COLO668 (cell line): Measurements from ENCODE around the gene ARHGAP10.
A peak's percentile ranks its signal among the peaks of the same experiment; 100 is the strongest.

Source experiments
- DNase-seq: peaks from one replicate; lab custom pipeline; 2025; ENCODE audit not compliant: unreplicated experiment; lab: John Stamatoyannopoulos, UW

ARHGAP10 gene

DNA sequence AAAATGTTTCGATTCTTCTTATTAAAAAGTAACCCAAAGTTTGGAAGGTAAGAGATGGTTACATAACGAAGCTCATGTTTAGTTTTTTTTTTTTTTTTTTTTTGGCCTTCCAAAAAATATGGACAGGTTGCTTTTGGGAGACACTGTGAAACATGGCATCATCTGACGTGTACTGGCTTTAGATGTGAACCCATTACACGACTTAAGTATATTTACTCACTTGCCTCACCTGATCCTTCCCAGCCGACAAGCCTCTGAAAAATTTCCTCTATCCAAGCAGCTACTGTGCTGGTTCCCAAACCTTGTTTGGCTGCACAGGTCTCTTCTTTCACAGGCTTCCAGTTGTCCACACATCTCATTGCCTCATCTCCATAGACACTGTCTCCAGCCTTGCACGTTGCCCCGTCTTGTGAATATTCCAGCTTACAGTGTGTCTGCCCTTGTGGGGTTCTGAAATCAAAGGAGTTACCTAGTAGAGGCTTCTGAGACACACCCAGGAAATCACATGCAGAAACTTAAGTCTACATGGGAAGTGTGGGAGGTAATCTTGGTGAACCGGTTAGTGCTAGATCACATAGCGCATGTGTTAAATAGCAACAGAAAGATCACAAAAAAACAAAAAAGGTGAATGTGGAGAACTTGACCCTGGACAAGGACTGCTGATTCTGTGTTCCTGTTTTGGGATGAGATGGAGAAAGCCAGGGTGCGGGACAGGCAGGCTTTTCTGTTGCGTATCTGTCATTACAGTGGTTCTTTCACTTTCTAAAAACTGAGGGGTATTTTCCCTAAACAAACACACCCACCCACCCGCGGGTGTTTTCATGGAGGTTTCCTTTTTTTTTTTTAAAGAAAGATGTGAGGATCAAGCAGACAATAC lies 328.6 kb downstream of the ARHGAP10 start:
- DNase-seq, result no peak

- peak; percentile 25 for DNase-seq
These were observed 329.2 kb downstream of the ARHGAP10 start for GRCh38 chr4:148061141-148061481.

- peak; percentile 81 for DNase-seq
These were observed 329.9 kb downstream of the ARHGAP10 start for GRCh38 chr4:148061795-148062194.

DNA sequence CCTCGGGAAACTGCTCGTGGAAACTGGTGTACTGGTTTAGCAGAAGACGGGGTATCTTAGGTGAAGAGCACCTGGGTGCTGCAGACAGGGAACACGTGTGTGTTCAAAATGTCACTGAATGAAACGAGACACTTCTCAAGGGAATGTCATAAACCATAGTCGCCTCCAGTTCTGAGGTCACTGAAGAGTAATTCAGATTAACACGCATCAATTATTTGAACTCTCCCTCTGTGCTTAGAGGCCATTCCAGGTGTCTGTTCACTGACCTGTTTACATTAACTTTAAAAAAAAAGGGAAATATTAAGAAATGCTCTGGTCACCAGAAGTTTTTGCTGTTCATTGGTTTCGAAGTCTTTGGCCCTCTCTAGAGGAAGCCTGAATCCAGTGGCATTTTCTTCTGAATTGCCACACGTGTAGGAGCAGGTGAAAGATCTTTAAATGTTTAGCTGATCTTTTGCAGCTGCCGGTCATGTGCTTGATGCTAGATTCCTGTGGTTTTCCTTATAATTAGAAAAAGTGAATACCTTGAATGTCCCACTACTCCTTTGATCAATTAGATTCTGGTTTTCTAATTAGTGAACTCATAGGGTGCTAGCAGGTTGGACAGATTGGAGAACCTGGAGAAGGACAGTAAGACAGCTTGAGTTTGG lies 330.5 kb downstream of the ARHGAP10 start:
- no peak for DNase-seq

GRCh38 chr4:148064451-148064850 lies 332.6 kb downstream of the ARHGAP10 start:
- DNase-seq, result no peak

- DNase-seq, result no peak
These were observed 333.2 kb downstream of the ARHGAP10 start for GRCh38 chr4:148065075-148065474.

DNA sequence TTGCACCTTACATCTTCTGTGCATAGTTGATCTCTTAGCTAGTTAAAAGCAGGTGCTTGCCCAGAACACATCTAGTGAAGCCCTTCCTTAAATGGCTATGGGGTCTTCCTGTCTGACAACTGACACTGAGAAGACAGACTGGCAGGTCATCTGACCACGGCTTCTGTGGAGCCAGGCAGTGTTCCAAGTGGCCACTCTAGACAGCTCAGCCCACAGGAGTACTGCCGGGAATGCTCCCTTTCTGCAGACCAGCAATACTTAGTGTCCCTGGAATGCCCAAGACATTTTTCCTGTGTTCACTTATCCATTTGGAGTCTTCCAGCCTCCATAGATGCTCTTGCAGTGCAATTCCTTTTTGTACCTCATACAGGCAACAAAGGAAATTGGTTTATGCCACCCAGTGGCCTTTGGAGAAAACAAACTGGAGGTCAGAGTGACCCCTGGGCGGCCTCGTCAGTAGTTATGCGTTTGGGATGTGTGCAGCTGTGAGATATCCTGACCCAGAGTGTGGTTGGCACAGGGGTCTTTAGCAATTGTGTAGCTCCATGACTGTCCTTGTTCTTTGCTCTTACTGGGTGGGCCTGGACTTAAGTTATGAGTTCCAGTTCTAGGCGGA lies 335.5 kb downstream of the ARHGAP10 start:
- no peak for DNase-seq

DNA sequence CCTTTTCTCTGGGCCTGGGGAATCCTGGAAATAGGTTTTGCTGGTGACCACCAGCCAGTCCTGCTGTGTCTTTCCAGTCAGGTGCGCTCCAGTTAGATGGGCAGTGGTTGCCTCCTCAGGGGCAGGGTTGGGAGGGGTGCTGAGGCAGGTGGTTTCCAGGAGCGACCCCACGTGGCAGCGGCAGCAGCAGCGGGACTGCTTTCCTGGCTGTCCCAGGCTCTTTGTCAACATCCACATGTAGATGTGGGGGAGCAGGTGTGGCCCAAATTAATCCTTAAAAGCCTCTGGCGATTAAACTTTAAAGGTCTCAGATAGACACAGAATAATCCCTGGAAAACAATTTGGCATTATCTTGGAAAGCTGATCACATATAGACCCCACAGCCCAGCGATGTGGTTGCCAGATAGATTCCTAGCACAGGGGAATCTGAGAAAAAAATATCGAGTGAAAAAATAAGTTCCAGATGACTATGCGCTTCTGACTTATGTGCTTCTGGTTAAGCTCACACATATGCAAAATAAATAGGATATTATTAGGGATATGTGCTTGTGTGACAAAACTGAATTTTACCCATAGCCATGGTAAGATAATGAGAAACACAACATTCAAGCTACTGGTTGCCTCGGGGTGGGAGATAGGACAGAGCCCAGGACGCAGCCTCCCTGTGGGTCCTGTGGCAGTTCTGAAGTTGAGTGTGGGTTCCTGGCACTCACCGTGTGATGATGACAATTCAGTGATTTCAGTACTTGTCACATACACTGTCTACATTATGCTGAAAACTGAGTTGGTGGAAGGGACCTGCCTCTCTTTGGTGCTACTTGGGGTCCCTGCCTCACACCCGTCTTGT lies 336.4 kb downstream of the ARHGAP10 start:
- no peak for DNase-seq

DNA sequence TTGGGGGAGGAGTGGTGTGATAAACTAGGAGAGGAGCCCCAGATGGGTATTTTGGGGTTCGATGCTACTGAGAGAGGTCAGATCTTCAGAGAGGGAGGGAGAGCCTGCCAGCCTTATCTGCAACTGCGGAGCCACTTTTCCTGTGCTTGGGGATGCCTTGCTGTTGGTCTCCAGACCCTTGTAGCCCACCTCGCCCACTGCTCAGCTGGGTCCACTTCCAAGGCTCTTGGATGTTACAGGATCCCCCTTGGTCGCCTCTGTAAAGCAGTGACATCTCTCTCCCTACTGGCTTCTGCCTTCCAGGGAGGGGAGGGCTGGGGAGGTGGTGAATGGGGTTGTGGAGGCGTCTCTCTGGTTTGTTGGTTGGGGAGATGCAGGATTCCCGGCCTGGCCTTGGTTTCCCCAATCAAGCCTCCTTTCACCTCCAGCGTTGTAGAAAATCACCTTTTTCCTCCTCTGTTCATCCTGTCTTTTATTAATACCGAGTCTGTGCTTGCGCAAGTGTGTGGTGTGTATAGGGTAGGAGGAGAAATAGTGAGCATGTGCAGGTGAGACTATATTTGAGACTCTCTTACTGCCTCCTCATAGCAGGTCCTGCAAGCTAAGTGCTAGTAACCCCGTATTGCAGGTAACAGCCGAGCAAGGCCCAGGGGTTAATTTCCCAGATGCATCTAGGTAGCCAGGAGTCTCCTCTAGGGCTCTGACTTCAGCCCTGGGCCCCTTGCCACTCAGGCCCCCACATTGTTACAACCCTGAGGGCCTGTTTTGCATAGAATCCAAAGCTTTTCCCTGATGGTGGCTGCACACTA lies 337.4 kb downstream of the ARHGAP10 start:
- no peak for DNase-seq

- no peak for DNase-seq
These were observed 337.9 kb downstream of the ARHGAP10 start for GRCh38 chr4:148069895-148070178.

- DNase-seq, result no peak
These were observed 339.1 kb downstream of the ARHGAP10 start for GRCh38 chr4:148071009-148071408.

DNA sequence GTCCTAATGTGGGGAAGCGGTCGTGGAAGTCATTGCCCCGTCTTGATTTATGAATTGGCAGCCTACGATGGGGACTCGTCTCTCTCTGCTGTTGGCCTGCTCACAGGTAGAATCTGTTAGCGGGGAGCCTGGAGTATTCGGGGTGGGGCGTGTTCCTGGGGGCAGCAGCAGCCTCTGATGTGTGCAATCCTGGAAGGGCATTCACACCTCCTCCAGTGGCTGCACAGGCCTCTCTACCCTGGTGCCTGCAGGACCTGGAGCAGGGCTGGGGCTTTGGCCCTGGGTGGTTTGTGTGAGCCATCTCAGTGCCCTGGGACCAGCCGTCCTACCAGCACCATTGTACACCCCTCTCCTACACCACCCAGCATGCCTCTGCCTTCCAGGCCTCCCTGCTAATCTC lies 340.9 kb downstream of the ARHGAP10 start:
- no peak for DNase-seq

DNA sequence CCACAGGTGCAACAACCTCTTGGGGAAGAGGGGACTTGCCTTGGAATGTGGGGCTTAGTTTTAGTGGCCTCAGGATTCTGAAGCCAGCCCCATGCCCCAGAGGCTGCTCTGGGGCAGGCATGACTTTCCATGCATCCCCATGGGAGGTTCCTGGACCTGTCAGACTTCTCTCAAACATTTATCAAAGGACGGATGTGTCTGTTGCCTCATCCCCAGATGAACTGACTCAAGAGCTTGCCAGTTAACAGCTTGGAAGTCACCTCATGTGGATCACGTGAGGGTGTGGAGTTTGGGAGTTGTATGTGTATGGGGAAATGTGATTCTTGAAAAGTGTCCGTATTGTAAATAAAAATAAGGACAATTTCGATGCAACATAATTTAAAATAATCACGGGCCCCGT lies 341.5 kb downstream of the ARHGAP10 start:
- no peak for DNase-seq

GRCh38 chr4:148074462-148074861 lies 342.6 kb downstream of the ARHGAP10 start:
- DNase-seq, result no peak

DNA sequence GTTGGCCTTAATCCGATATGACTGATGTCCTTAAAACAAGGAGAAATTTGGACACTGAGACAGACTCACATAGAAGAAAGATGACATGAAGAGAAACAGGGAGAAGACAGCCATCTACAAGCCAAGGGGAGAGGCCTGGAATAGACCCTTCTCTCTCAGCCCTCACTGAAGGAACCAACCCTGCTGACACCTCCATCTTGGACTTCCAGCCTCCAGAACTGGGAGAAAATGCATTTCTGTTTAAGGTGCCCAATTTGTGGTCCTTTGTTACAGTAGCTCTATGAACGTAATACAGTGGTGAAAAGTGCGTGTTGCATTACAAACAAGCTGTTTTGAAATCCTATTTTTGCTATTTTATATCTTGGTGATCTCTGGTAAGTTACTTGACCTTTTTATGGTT lies 343.6 kb downstream of the ARHGAP10 start:
- DNase-seq, result no peak

DNA sequence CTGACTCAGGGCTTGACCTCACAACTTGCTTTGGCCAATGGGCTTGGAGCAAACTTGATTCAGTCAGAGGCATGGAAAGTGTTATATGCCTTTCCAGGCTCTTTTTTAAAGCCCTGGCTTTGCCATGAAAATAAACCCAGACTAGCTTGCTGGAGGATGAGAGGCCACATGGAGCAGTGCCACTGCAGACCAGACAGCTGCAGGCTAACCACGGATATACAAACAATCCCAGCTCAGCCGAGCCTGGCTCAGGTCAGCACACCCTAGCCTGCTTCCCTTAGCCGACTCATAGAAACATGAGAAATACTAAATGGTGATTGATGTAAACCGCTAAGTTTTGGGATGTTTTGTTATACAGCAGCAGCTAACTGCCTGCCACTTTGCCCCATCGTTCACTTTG lies 345.1 kb downstream of the ARHGAP10 start:
- no peak for DNase-seq

- DNase-seq, result no peak
These were observed 345.7 kb downstream of the ARHGAP10 start for GRCh38 chr4:148077581-148077980.

DNA sequence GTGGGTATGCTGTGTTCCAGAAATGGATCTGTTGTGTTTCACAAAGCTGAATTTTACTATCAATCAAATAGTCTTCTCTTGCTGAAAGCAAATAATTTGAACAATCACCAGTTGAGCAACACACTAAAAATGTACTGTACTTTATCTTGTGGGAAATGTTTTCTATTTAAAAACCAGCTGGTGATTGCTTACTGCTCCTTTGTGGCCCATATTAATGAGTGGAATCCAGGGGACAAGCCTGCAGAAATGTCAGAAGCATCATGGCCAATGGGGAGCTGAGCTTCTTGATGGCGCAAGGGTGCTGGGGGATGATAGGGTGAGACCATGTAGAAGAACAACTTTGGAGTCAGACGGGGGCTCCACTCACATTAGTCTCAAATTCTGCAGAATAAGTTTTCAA lies 346.2 kb downstream of the ARHGAP10 start:
- no peak for DNase-seq

DNA sequence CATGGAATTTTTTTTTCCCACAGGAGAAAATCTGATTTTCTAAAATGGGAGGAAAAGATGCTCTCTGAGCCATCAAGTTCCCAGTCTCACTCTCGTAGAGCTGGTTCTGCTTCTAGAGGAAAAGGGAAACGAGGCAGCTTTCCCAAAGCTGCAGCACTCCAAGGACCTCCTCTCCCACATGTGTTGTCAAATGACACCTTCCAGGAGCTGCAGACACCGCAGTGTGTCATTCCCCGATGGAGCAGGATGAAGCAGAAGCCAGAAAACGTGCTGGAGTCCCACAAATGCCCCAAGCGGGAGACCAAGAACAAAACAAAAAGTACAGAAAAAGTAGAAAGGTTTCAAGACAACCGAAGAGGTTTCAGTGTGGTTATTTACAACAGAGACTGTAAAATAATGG lies 348.1 kb downstream of the ARHGAP10 start:
- no peak for DNase-seq

- no peak for DNase-seq
These were observed 349.4 kb downstream of the ARHGAP10 start for GRCh38 chr4:148081267-148081666.

- no peak for DNase-seq
These were observed 349.9 kb downstream of the ARHGAP10 start for GRCh38 chr4:148081745-148082144.
